A549 (cell line): ENCODE results near the gene TRIM56. TPM values are rescaled to one million over a fixed set of nuclear protein-coding genes. Genes with fewer than 3 reads are reported as not detected.
A peak's percentile ranks its signal among the peaks of the same experiment; 100 is the strongest.

Experiments
- ATAC-seq, 2 experiments: fragments of 200-7000 bp in 1 of 2; fragments of >200 bp in 1 of 2; cut with Nextera tagmentation in 1 of 2; cut with Tn5 transposase in 1 of 2; 3 replicates each; pipeline versions ENCODE4 v1.8.0 to v1.9.1; 2018 to 2020; ENCODE audit warnings: mild to moderate bottlenecking in 1 of 2, moderate library complexity in 1 of 2
- CTCF ChIA-PET: fragments of 300-600 bp; sonication (Branson Sonifier 250); formaldehyde crosslinking; extraction: SDS; loops from one replicate; lab custom pipeline; 2021; ENCODE audit warnings: antibody characterized with exemption, inconsistent platforms; lab: Yijun Ruan, JAX
- POLR2A ChIA-PET: fragments of 350-600 bp; formaldehyde crosslinking; extraction: SDS; loops from one replicate; lab custom pipeline; 2021; ENCODE audit warnings: antibody characterized with exemption, inconsistent platforms; lab: Yijun Ruan, JAX
- DNase-seq, 2 experiments: peaks; one replicate each; pipeline versions ENCODE4 v3.0.0 to v3.0.0-alpha.2; 2011 to 2016; ENCODE audit warnings: low read depth in 1 of 2, low spot score in 1 of 2
- FAIRE-seq: peaks from 2 replicates; lab custom pipeline; 2011; peaks lifted over from hg19 to GRCh38; lab: Jason Lieb, UNC
- H3K27ac ChIP-seq, 2 experiments: fragments of >200 bp; sonication (Bioruptor Twin); formaldehyde crosslinking; 3 replicates each; pipeline ENCODE4 v1.5.1; 2016 to 2017
- H3K4me1 ChIP-seq: fragments of >200 bp; sonication (Bioruptor Twin); formaldehyde crosslinking; 3 replicates; pipeline ENCODE4 v1.6.1; 2016
- H3K4me2 ChIP-seq: fragments of >200 bp; sonication (Bioruptor Twin); formaldehyde crosslinking; 3 replicates; pipeline ENCODE4 v1.6.1; 2016
- H3K4me3 ChIP-seq: fragments of >200 bp; sonication (Bioruptor Twin); formaldehyde crosslinking; 3 replicates; pipeline ENCODE4 v1.5.1; 2016
- H3K9me3 ChIP-seq: fragments of >200 bp; sonication (Bioruptor Twin); formaldehyde crosslinking; 3 replicates; pipeline ENCODE4 v1.6.1; 2016
- BCL3 ChIP-seq: fragments of >200 bp; sonication (Bioruptor Twin); formaldehyde crosslinking; IDR thresholded peaks from 3 replicates; pipeline ENCODE4 v1.6.1; 2016
- CBX8 ChIP-seq: fragments of 200-600 bp; sonication (generic); IDR thresholded peaks from 2 replicates; pipeline ENCODE4 v1.6.1; 2016
- CEBPB ChIP-seq, 2 experiments: fragments of >200 bp in 1 of 2; sonication (Bioruptor Twin) in 1 of 2; formaldehyde crosslinking in 1 of 2; IDR thresholded peaks; 2 replicates each; pipeline ENCODE4 v1.6.1; 2012 to 2016
- CHD2 ChIP-seq: fragments of 150-350 bp; IDR thresholded peaks from 2 replicates; pipeline ENCODE4 v1.6.1; 2014; ENCODE audit warnings: low read length; ENCODE audit not compliant: partially characterized antibody
- CHD4 ChIP-seq: fragments of 200-600 bp; sonication (generic); IDR thresholded peaks from 2 replicates; pipeline ENCODE4 v1.6.1; 2016; ENCODE audit warnings: antibody characterized with exemption, mild to moderate bottlenecking, borderline replicate concordance
- E2F6 ChIP-seq: IDR thresholded peaks from 2 replicates; pipeline ENCODE4 v1.6.1; 2012; ENCODE audit warnings: low read depth, borderline replicate concordance
- EHF ChIP-seq: fragments of 250-450 bp; sonication (Bioruptor Pico); IDR thresholded peaks from 2 replicates; pipeline ENCODE4 v1.5.0; 2020; ENCODE audit warnings: mild to moderate bottlenecking
- EHMT2 ChIP-seq: fragments of 200-600 bp; sonication (generic); IDR thresholded peaks from 2 replicates; pipeline ENCODE4 v1.6.1; 2016; ENCODE audit warnings: antibody characterized with exemption, low read depth, mild to moderate bottlenecking, moderate library complexity
- ELK1 ChIP-seq: fragments of 150-350 bp; IDR thresholded peaks from 2 replicates; pipeline ENCODE4 v1.6.1; 2014; ENCODE audit warnings: low read depth, mild to moderate bottlenecking, low read length
- FOSL2 ChIP-seq, 2 experiments: fragments of 450-650 bp in 1 of 2; fragments of >200 bp in 1 of 2; sonication (Bioruptor Twin) in 1 of 2; formaldehyde crosslinking; IDR thresholded peaks; 2 replicates each; pipeline versions ENCODE4 v1.5.0 to v1.6.1; 2016 to 2020; ENCODE audit warnings: mild to moderate bottlenecking in 1 of 2, moderate library complexity in 1 of 2
- FOXS1 ChIP-seq: fragments of 250-450 bp; sonication (Bioruptor Pico); IDR thresholded peaks from 2 replicates; pipeline ENCODE4 v1.5.0; 2020; ENCODE audit warnings: mild to moderate bottlenecking, moderate library complexity
- HEYL ChIP-seq: fragments of 250-450 bp; sonication (Bioruptor Pico); IDR thresholded peaks from 2 replicates; pipeline ENCODE4 v1.8.0; 2021; ENCODE audit warnings: mild to moderate bottlenecking, moderate library complexity
- HOXB13 ChIP-seq: fragments of 250-450 bp; sonication (Bioruptor Pico); IDR thresholded peaks from 2 replicates; pipeline ENCODE4 v1.5.0; 2020; ENCODE audit warnings: low read depth, mild to moderate bottlenecking, moderate library complexity
- JUN ChIP-seq, 2 experiments: fragments of >200 bp; sonication (Bioruptor Twin); formaldehyde crosslinking; IDR thresholded peaks; 2 replicates in 1 of 2; 3 replicates in 1 of 2; pipeline ENCODE4 v1.6.1; 2016 to 2017
- MAX ChIP-seq: IDR thresholded peaks from 2 replicates; pipeline ENCODE4 v1.6.1; 2012
- MAZ ChIP-seq: fragments of 150-350 bp; IDR thresholded peaks from 2 replicates; pipeline ENCODE4 v1.6.1; 2014; ENCODE audit warnings: antibody characterized with exemption, low read depth, low read length, borderline replicate concordance
- POLR2A ChIP-seq: IDR thresholded peaks from 2 replicates; pipeline ENCODE4 v1.6.1; 2012; ENCODE audit warnings: mild to moderate bottlenecking, low read length
- POLR2AphosphoS2 ChIP-seq: conservative IDR thresholded peaks from 2 replicates; pipeline ENCODE4 v1.6.1; 2012; ENCODE audit warnings: low read length, improper control_type of control experiment, inconsistent platforms
- REST ChIP-seq: fragments of 200-600 bp; sonication (generic); IDR thresholded peaks from 2 replicates; pipeline ENCODE4 v1.6.1; 2016; ENCODE audit warnings: antibody characterized with exemption, mild to moderate bottlenecking, moderate library complexity
- SREBF2 ChIP-seq: fragments of 450-650 bp; IDR thresholded peaks from 2 replicates; pipeline ENCODE4 v1.6.1; 2014; ENCODE audit warnings: mild to moderate bottlenecking, moderate library complexity
- TP53 ChIP-seq: fragments of 250-450 bp; sonication (Bioruptor Pico); IDR thresholded peaks from 2 replicates; pipeline ENCODE4 v1.5.0; 2021; ENCODE audit warnings: mild to moderate bottlenecking, moderate library complexity
- ZFP36 ChIP-seq: fragments of 450-650 bp; IDR thresholded peaks from 2 replicates; pipeline ENCODE4 v1.6.1; 2014; ENCODE audit warnings: borderline replicate concordance; ENCODE audit not compliant: partially characterized antibody
- ZNF302 ChIP-seq: fragments of 250-450 bp; sonication (Bioruptor Pico); IDR thresholded peaks from 2 replicates; pipeline ENCODE4 v1.9.0; 2021; ENCODE audit warnings: inconsistent platforms, mild to moderate bottlenecking, moderate library complexity
- WGBS: methylation state at CpG from one replicate; pipeline ENCODE4 v1.1.6; 2017; ENCODE audit errors: missing lambda C conversion rate; 5-methylcytosine and 5-hydroxymethylcytosine counted together
- polyA plus RNA-seq, 4 experiments: library from polyadenylated mRNA; depleted of rRNA in 3 of 4; stranded (reverse); fragments of >200 nt; fragmentation: RNase III in 1 of 4; extraction: RNeasy Plus Mini Kit Qiagen cat#74134 plus additional on column Dnase treatment in 1 of 4; gene quantifications; 2 replicates in 3 of 4; 3 replicates in 1 of 4; pipeline ENCODE4 v1.2.3, GENCODE V29; 2011 to 2017

Gene TRIM56
- polyA plus RNA-seq, 2 of the 4 experiments (the other 2 are of a cell fraction) = 3.9 to 16.5 TPM

GRCh38 chr7:101125989-101126650 is 40.8 kb downstream of the TRIM56 start (continued):
- TF ChIP-seq E2F6 (peak; percentile 93), SREBF2 (no peak), HEYL (CRISPR knock-in tag) (peak; percentile 46; the same call in 1 of the 2 replicates), TP53 (CRISPR knock-in tag) (peak; percentile 95), ELK1 (no peak), REST (no peak), POLR2A (no peak), POLR2AphosphoS2 (no peak), MAZ (no peak), JUN (IDR thresholded peaks at IDR 0.05) (peak in 1 of 2 experiments; percentile 12; a peak in 3 of 5 replicates), MAX (peak; percentile 100)

GRCh38 chr7:101126651-101127459 is 41.6 kb downstream of the TRIM56 start, which contains the start of gene SERPINE1:
Gene SERPINE1 (plus strand): TSS chr7:101127104. CDS start chr7:101128394, 1,290 bp downstream.
- peak; percentile 73 to 78 for ATAC-seq
- FAIRE-seq = peak; percentile 43
- peak within 1 kb of the TSS; percentile 94 to 95 for H3K27ac ChIP-seq
- WGBS = under 1% methylated on average over 22 of the region's 22 CpGs
- ChIA-PET CTCF (interaction anchor here (0.5 to 32.8 kb wide), 14 partner anchors 9 to 250 kb away, joined by 3 to 600 read pairs (median 5); no protein-coding TSS in a partner anchor), POLR2A (interaction anchor here (0.6 to 3.5 kb wide), 20 partner anchors 9 to 251 kb away, joined by 3 to 51 read pairs (median 4); partner anchors contain the start of genes SRRT, TRIM56, UFSP1 and VGF)
- DNase-seq = peak; percentile 98
- H3K4me2 ChIP-seq = peak within 1 kb of the TSS; percentile 94
- peak within 1 kb of the TSS; percentile 63 for H3K4me3 ChIP-seq
- no peaks in the 10 kb centered on the region; the same call in 2 of the 3 replicates for H3K9me3 ChIP-seq
- H3K4me1 ChIP-seq = peaks cover 78% of the 10 kb centered on the region
- TF ChIP-seq CEBPB (IDR thresholded peaks at IDR 0.05) (peak in 1 of 2 experiments; percentile 65; a peak in 1 of 4 replicates), ZFP36 (no peak), EHF (CRISPR knock-in tag) (no peak), REST (no peak), CHD2 (no peak), FOSL2 (IDR thresholded peaks at IDR 0.05) (peak; percentile 7; the same call in 1 of the 2 replicates), FOSL2 (CRISPR knock-in tag; IDR thresholded peaks at IDR 0.05) (peak; percentile 57), CBX8 (no peak), FOXS1 (CRISPR knock-in tag) (no peak), ZNF302 (CRISPR knock-in tag) (no peak), POLR2AphosphoS2 (no peak), HOXB13 (CRISPR knock-in tag) (no peak; the same call in 1 of the 2 replicates), MAZ (no peak), EHMT2 (no peak), E2F6 (no peak), BCL3 (peak; percentile 63), CHD4 (no peak)
